ENCODE results near the gene ODC1. TPM values are rescaled to one million over a fixed set of nuclear protein-coding genes. Genes with fewer than 3 reads are reported as not detected.
"Not testable (repeated sequence)": the region's sequence is repeated elsewhere in the genome, so short reads cannot be mapped to it uniquely, and the experiment has no call there.

The ODC1 gene
- 110 TPM for polyA plus RNA-seq (2013, experiment 1 of 2; ENCODE audit: insufficient read length)
- 108 TPM for polyA plus RNA-seq (2013, experiment 2 of 2; ENCODE audit: insufficient read length)

GRCh38 chr2:10447895-10448575 is at the start of gene ODC1:
Gene ODC1 (minus strand): TSS chr2:10448327. CDS start chr2:10445032, 3,295 bp downstream.
- DNase-seq, result peak; percentile 96

GRCh38 chr2:10497797-10498251 is 49.7 kb upstream of the ODC1 start:
- DNase-seq, result peak; percentile 63

- DNase-seq, result no peak
Measured at GRCh38 chr2:10495988-10496313, 47.8 kb upstream of the ODC1 start.

- no peak for DNase-seq
Measured at GRCh38 chr2:10495311-10495987, 47.3 kb upstream of the ODC1 start.

- no peak for DNase-seq
Measured at GRCh38 chr2:10494351-10495066, 46.4 kb upstream of the ODC1 start.

- DNase-seq, result no peak
Measured at GRCh38 chr2:10493634-10494281, 45.6 kb upstream of the ODC1 start.

GRCh38 chr2:10493075-10493633 is 45.0 kb upstream of the ODC1 start:
- DNase-seq, result no peak

- no peak for DNase-seq
Measured at GRCh38 chr2:10490806-10491291, 42.7 kb upstream of the ODC1 start.

- no peak for DNase-seq
Measured at GRCh38 chr2:10489842-10490555, 41.9 kb upstream of the ODC1 start.

- DNase-seq, result not testable (repeated sequence)
Measured at GRCh38 chr2:10488142-10488541, 40.0 kb upstream of the ODC1 start.

GRCh38 chr2:10487741-10488104 is 39.6 kb upstream of the ODC1 start:
- not testable (repeated sequence) for DNase-seq

GRCh38 chr2:10487081-10487740 is 39.1 kb upstream of the ODC1 start:
- no peak for DNase-seq

- DNase-seq, result no peak
Measured at GRCh38 chr2:10486601-10487079, 38.5 kb upstream of the ODC1 start.

- DNase-seq, result no peak
Measured at GRCh38 chr2:10486091-10486490, 38.0 kb upstream of the ODC1 start.

GRCh38 chr2:10482913-10483312 is 34.8 kb upstream of the ODC1 start:
- DNase-seq, result no peak

GRCh38 chr2:10482460-10482859 is 34.3 kb upstream of the ODC1 start:
- no peak for DNase-seq

- DNase-seq, result no peak
Measured at GRCh38 chr2:10481666-10482157, 33.6 kb upstream of the ODC1 start.

GRCh38 chr2:10481055-10481665 is 33.0 kb upstream of the ODC1 start:
- DNase-seq, result no peak

- no peak for DNase-seq
Measured at GRCh38 chr2:10480359-10480949, 32.3 kb upstream of the ODC1 start.

GRCh38 chr2:10478916-10479315 is 30.8 kb upstream of the ODC1 start:
- DNase-seq, result no peak
